DMS153 treated with DMSO at 0.1 percent for 48 hours (cell line): ENCODE data around the gene COL7A1.
A peak's percentile ranks its signal among the peaks of the same experiment; 100 is the strongest.

Source experiments
- DNase-seq: peaks from one replicate; lab custom pipeline; 2025; ENCODE audit not compliant: unreplicated experiment; lab: John Stamatoyannopoulos, UW

COL7A1 gene

GRCh38 chr3:48619541-48620524, 24.7 kb upstream of the COL7A1 start:
- DNase-seq = no peak

- DNase-seq = no peak
Observed at GRCh38 chr3:48617559-48617958, 22.4 kb upstream of the COL7A1 start.

GRCh38 chr3:48614044-48614443, 18.9 kb upstream of the COL7A1 start:
- DNase-seq = no peak

- no peak for DNase-seq
Observed at GRCh38 chr3:48612309-48612708, 17.2 kb upstream of the COL7A1 start.

- DNase-seq = peak; percentile 50
Observed at GRCh38 chr3:48609088-48610005, 14.2 kb upstream of the COL7A1 start, which contains the start of gene UQCRC1. UQCRC1 (minus strand) TSS chr3:48609646; CDS start chr3:48609620, 26 bp downstream.

GRCh38 chr3:48607519-48607918, 12.4 kb upstream of the COL7A1 start:
- no peak for DNase-seq

GRCh38 chr3:48601622-48601994, 6.5 kb upstream of the COL7A1 start:
- DNase-seq = no peak

GRCh38 chr3:48600711-48601621, 5.8 kb upstream of the COL7A1 start:
- DNase-seq = no peak

- no peak for DNase-seq
Observed at GRCh38 chr3:48599509-48600285, 4.6 kb upstream of the COL7A1 start.

GRCh38 chr3:48599077-48599501, 4.0 kb upstream of the COL7A1 start:
- no peak for DNase-seq

GRCh38 chr3:48598323-48599076, 3.4 kb upstream of the COL7A1 start:
- DNase-seq = no peak

GRCh38 chr3:48597408-48597800, 2.3 kb upstream of the COL7A1 start:
- no peak for DNase-seq

- DNase-seq = no peak
Observed at GRCh38 chr3:48596676-48597407, 1.7 kb upstream of the COL7A1 start.

GRCh38 chr3:48596157-48596556, 1.0 kb upstream of the COL7A1 start:
- DNase-seq = no peak

GRCh38 chr3:48595526-48596121, 495 bp upstream of the COL7A1 start:
- DNase-seq = no peak

GRCh38 chr3:48594417-48595049, 596 bp downstream of the COL7A1 start:
- DNase-seq = no peak

- DNase-seq = no peak
Observed at GRCh38 chr3:48593337-48593736, 1.8 kb downstream of the COL7A1 start.
